G401.6 (cell line): ENCODE measurements around the gene AAK1.
"Not testable (repeated sequence)": the region's sequence is repeated elsewhere in the genome, so short reads cannot be mapped to it uniquely, and the experiment has no call there.

Experiments
- FAIRE-seq: peaks from 2 replicates; lab custom pipeline; 2012; peaks lifted over from hg19 to GRCh38; lab: Jason Lieb, UNC

Gene AAK1

GRCh38 chr2:69624611-69625010, 18.9 kb downstream of the AAK1 start:
- no peak for FAIRE-seq

DNA sequence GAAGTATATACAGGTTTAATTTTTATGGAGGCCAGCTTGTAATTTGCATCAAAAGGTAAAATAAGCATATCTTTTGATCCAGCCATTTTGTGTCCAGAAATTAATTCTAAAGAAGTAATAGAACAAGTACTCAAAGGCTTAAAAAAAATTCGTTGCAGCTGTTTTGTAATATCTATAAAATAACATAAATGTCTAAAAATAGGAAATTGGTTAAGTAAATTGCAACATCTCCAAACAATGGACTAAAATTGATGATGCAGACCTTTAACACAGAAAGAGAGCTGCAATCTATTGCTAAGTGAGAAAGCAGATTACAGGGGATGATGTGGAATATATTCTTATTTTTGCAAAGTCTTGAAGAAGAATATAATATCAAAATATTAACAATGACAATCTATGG, 19.4 kb downstream of the AAK1 start:
- FAIRE-seq: no peak

- no peak for FAIRE-seq
These were observed 20.3 kb downstream of the AAK1 start for GRCh38 chr2:69623236-69623635.

DNA sequence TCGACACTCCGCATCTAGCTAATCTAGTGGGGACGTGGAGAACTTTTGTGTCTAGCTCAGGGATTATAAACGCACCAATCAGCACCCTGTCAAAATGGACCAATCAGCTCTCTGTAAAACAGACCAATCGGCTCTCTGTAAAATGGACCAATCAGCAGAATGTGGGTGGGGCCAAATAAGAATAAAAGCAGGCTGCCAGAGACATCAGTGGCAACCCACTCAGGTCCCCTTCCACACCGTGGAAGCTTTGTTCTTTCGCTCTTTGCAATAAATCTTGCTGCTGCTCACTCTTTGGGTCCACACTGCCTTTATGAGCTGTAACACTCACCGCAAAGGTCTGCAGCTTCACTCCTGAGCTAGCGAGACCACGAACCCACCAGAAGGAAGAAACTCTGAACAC, 20.7 kb downstream of the AAK1 start:
- FAIRE-seq: not testable (repeated sequence)

GRCh38 chr2:69622017-69622540, 21.5 kb downstream of the AAK1 start:
- not testable (repeated sequence) for FAIRE-seq

- FAIRE-seq: no peak
These were observed 22.1 kb downstream of the AAK1 start for GRCh38 chr2:69621440-69621839.

- FAIRE-seq: no peak
These were observed 22.7 kb downstream of the AAK1 start for GRCh38 chr2:69620870-69621269.

DNA sequence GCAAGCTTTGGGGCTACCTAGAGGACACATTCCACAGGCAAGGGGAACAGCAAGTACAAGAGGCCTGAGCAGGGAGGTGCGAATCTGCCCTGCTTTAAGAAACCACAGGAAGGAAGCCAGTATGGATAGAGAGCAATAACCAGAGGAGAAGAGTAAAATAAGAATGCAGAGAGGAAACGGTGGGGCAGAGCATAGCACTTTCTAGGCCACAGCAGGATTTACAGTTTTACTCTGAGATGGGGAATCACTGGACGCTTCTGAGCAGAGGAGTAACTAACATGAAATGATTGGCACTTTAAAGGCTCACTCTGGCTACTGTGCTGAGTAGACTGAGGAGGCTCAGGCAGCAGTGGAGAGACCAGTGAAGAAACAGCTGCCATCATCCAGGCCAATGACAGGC, 23.8 kb downstream of the AAK1 start:
- FAIRE-seq: no peak

DNA sequence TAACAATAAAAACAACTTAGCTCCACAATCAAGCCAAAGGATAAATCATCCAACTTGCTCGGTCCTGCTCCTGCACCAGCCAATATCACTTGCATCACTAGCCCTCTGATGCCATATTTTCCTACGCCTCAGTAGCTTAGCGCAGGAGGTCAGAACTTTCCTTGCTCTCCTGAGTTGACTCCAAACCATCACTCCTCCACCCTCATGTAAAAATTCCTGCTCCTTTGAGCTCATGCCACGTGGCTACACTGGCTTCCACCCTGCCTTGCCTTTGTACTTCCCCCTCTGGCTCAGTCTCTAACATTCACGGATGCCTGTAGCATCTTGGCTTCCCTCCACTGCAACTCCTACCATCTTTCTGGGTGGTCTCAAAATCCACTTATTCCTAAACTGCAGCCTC, 25.2 kb downstream of the AAK1 start:
- FAIRE-seq: no peak

GRCh38 chr2:69617744-69618143, 25.8 kb downstream of the AAK1 start:
- no peak for FAIRE-seq

DNA sequence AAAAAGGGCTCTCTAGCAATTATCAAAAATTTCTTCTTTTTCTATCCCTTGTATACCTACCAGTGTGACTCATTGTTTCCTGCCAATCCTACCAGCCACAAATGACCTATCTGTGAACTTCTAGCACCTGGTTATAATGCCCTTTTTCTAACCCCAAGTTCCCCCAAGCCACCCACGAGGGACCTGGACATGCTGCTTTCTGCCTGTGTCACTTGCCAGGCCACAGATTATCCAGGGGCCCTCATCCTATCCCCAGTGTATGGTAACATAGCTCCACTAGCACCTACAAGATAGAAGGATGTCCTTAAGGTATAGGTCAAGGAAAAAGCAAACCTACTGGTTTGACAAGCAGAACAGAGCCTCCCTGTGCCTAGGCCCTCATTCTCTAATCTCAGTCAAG, 26.8 kb downstream of the AAK1 start:
- no peak for FAIRE-seq

GRCh38 chr2:69615969-69616368, 27.6 kb downstream of the AAK1 start:
- no peak for FAIRE-seq

- FAIRE-seq: no peak
These were observed 28.4 kb downstream of the AAK1 start for GRCh38 chr2:69615078-69615625.

DNA sequence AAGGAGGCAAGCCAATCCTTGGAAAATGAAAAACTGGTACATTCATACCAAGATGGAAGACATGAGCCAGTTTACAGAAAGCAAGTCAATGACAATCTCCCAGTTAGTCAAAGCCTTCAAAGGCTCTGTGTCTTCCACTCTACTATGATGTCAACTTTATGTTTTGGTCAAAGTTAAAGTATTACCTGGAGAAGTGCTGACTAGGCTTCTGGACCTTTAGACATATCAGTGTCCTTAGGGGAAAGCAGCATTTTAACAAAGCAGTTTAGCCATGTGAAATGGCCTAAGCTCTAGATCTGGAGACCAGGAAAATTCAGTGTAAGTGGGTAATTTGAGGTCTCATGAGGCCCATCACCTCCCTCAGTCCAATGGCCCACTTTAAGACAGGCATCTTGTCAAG, 30.8 kb downstream of the AAK1 start:
- no peak for FAIRE-seq

GRCh38 chr2:69612200-69612599, 31.3 kb downstream of the AAK1 start:
- no peak for FAIRE-seq

GRCh38 chr2:69608109-69608508, 35.4 kb downstream of the AAK1 start:
- FAIRE-seq: no peak

DNA sequence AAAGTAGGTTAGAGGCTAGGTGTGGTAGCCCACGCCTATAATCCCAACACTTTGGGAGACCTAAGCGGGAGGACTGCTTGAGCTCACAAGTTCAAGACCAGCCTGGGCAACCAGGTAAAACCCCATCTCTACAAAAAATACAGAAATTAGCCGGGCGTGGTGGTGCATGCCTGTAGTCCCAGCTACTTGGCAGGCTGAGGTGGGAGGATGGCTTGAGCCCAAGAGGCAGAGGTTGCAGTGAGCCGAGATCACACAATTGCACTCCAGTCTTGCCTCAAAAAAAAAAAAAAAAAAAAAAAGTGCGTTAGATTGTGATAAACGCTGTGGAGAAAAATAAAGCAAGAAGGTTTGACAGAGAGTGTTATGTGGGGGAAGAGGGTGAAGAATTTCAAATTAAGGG, 36.8 kb downstream of the AAK1 start:
- not testable (repeated sequence) for FAIRE-seq

DNA sequence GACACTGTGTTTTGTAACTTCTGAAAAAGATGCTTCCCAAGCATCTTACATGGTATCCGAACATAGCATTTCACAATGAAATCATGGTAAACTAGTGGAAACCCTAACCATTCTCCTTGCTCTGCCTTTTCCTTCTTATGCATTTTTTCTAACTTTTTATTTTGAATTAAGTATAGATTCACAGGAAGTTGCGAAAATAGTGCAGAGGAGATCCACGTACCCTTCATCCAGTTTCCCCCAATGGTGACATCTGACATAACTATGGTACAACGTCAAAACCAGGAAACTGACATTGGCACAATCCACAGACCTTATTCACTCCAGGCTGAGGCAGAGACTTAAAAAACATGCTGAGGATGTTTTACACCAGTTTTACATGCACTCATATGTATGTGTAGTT, 38.3 kb downstream of the AAK1 start:
- FAIRE-seq: no peak

- FAIRE-seq: no peak
These were observed 38.7 kb downstream of the AAK1 start for GRCh38 chr2:69604836-69605235.

DNA sequence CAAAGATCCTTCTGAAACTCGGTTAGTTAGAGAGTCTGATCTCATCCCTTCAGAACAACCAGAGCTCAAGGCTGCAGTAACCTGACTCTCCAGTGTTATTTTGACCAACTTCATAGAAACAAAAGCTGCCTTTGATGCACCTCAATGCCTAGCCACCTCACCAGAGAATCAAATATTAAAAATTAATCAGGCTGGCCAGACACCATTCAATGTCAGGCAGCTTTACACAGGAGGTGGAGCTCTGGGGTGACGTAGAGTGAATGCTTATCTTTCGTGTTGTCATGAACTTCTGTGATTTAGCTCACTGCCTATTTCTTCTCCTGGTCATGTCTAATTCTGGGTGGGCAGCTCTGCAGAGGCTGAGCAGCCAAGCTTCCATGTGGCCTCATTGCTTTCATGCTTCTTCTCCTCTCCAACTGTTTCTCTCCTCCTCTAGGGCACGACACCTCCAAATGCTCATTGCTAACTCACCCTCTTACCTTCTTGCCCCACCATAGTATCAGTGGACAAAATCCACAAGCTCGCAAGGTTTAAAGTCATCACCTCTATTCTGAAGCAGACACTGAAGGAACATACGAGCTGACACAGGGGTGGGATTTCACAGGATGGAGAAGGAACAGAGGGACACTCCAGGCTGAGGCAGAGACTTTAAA, 39.4 kb downstream of the AAK1 start:
- no peak for FAIRE-seq

DNA sequence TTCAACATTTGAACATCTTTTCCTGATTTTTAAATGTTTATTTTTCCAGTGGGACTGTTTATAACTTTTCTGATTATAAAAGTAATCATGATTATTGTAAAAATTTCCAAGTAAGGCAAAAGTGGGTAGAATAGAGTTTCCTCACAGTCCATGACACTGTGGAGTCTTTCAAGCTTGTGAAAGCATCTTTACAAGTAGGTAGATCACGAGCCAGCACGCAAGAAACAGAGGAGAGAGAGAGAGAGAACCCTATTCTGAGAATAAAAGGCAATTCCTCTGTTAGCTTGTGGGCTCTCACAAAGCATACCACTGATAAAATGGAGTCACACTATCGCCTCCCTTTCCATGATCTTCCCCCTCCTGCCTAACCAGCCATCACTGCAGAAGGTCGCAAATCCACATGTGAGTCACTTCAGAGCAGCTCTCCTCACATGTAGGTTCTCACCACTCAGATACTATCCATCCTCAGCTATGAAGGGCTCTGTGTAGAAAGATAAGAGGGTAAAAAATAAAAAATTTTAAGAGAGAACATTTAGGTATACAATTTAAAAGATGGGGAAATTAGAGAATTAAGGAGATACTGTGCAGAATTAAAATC, 40.3 kb downstream of the AAK1 start:
- FAIRE-seq: no peak

- no peak for FAIRE-seq
These were observed 42.3 kb downstream of the AAK1 start for GRCh38 chr2:69601179-69601612.

GRCh38 chr2:69600425-69600824, 43.1 kb downstream of the AAK1 start:
- no peak for FAIRE-seq
